Left hindlimb (tissue), 1 donor: ENCODE data around the gene MYO18A.
A peak's percentile ranks its signal among the peaks of the same experiment; 100 is the strongest.

Source experiments
- DNase-seq: peaks from one replicate; pipeline ENCODE4 v3.0.0-alpha.2; 2018

The MYO18A gene

GRCh38 chr17:29043539-29044145, 136.6 kb downstream of the MYO18A start:
- no peak for DNase-seq

GRCh38 chr17:29042679-29043538, 137.3 kb downstream of the MYO18A start, which contains the start of gene PIPOX:
PIPOX (plus strand) TSS chr17:29043141; CDS start chr17:29043226, 85 bp downstream.
- DNase-seq: peak; percentile 55

GRCh38 chr17:29042026-29042678, 138.0 kb downstream of the MYO18A start:
- DNase-seq: no peak

DNA sequence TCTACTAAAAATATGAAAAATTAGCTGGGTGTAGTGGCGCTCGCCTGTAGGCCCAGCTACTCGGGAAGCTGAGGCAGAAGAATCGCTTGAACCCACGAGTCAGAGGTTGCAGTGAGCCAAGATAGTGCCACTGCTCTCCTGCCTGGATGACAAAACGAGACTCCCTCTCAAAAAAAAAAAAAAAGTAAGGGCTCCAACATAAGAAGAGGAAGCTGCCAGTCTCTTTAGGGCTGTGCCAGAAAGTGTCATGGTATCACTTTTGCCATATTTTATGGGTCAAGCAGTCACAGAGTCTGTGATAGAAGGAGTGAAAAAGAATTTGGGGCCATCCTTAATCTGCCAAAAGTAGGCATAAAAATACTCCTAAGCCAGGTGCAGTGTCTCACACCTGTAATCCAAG, 138.6 kb downstream of the MYO18A start:
- no peak for DNase-seq

- no peak for DNase-seq
These were observed 139.1 kb downstream of the MYO18A start for GRCh38 chr17:29041091-29041490.

DNA sequence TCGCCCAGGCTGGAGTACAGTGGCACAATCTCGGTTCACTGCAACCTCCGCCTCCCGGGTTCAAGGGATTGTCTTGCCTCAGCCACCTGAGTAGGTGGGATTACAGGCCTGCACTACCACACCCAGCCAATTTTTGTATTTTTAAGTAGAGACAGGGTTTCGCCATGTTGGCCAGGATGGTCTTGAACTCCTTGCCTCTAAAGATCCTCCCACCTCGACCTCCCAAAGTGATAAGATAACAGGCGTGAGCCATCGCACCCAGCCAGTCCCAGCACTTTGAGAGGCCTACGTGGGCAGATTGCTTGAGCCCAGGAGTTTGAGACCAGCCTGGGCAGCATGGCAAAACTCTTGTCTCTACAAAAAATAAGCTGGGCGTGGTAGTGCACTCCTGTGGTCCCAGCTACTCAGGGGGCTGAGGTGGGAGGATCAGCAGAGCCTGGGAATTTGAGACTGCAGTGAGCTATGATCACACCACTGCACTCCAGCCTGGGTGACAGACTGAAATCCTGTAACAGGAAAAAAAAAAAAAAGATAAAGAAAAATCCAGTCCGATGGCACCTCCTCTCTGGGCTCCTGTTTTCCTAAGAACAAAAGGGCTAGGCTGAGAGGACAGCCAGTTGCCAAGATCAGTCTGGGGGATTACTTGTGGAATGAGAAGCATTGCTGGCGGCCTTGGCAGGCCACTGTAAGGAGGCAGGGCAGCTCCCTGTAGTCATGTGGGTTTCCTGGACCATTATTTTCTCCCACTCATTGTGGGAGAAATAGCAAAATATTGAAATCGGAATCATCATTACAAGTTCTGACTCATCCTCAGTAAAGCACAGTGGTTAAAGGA, 140.2 kb downstream of the MYO18A start:
- peak; percentile 49 for DNase-seq

- no peak for DNase-seq
These were observed 142.0 kb downstream of the MYO18A start for GRCh38 chr17:29038085-29038795.

- DNase-seq: no peak
These were observed 142.5 kb downstream of the MYO18A start for GRCh38 chr17:29037739-29038084.

DNA sequence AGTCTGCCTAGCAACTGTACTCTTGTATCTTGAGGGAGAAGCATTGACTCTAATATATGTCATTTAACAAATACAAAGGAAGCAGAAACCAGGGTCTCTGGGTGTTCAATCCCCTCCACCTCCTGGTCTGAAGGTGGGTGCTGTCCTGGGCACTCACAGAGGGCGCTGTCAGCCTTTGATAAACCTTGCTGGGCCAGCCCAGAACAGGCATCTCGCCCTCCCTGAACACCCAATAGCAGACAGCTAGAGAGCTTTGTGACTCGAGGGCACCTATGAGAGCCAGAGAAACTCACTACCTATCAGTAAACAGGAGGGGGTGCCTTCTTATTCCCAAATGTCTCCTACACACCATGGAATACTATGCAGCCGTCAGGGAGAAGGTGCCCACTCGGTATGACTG, 143.6 kb downstream of the MYO18A start:
- no peak for DNase-seq

- DNase-seq: no peak
These were observed 145.7 kb downstream of the MYO18A start for GRCh38 chr17:29034510-29034909.

- no peak for DNase-seq
These were observed 147.4 kb downstream of the MYO18A start for GRCh38 chr17:29032857-29033197.

GRCh38 chr17:29032013-29032856, 148.0 kb downstream of the MYO18A start:
- no peak for DNase-seq

GRCh38 chr17:29031488-29031887, 148.7 kb downstream of the MYO18A start:
- DNase-seq: no peak

DNA sequence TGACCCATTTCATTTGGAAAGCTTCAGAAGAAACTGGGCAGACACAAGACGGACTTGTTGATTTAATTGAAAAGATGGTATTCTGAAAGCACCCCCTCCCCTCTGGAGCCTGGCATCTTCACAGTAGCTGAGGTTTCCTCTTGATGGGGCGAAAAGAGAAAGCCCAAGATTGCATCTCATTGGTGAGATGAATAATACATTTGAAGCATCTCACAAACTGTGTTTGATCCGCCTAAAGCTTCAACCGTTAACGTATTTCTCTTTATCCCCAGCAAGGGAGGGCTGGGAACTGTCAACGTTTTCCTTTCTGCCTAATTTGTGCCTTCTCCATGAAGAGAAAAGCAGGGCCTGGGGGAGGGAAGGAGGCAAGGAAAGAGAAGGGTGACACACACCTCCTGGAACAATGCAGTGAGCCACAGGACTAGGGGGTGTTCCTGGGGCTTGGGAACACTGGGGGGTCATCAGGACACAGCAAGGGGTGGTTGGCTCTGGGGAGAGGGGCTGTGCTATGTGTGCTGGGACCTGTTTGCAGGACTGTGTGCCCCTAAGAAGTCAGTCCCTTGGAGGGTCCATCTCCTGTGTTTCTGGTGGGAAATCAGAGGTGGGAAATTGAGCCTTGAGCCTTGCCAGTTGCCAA, 155.8 kb downstream of the MYO18A start:
- DNase-seq: no peak

- DNase-seq: no peak
These were observed 158.1 kb downstream of the MYO18A start for GRCh38 chr17:29022074-29022473.

- no peak for DNase-seq
These were observed 159.0 kb downstream of the MYO18A start for GRCh38 chr17:29021226-29021625.
